Thyroid gland (tissue), 4 donors: ENCODE results near the gene ATR. TPM values are rescaled to one million over a fixed set of nuclear protein-coding genes. Genes with fewer than 3 reads are reported as not detected.
"Not testable (repeated sequence)": the region's sequence is repeated elsewhere in the genome, so short reads cannot be mapped to it uniquely, and the experiment has no call there.

ENCODE experiments used
- DNase-seq, 2 donors: peaks; one replicate each; pipeline ENCODE4 v3.0.0-alpha.2; 2019
- H3K27ac ChIP-seq, 3 donors: fragments of 200-600 bp; sonication (generic); 1 replicate in 2 of 3; 2 replicates in 1 of 3; pipeline ENCODE4 v1.5.1; 2016 to 2019; ENCODE audit warnings: mild to moderate bottlenecking in 1 of 3, moderate library complexity in 1 of 3
- H3K27me3 ChIP-seq: fragments of 200-600 bp; sonication (generic); one replicate; pipeline ENCODE4 v1.5.1; 2019
- H3K36me3 ChIP-seq, 2 donors: fragments of 200-600 bp; sonication (generic); one replicate each; pipeline ENCODE4 v1.5.1; 2016 to 2019
- H3K4me1 ChIP-seq, 2 donors: fragments of 200-600 bp; sonication (generic); one replicate each; pipeline ENCODE4 v1.5.1; 2017 to 2019
- H3K4me3 ChIP-seq, 3 donors: fragments of 200-600 bp; sonication (generic); replicated peaks in 1 of 3; 1 replicate in 2 of 3; 2 replicates in 1 of 3; pipeline ENCODE4 v1.5.1; 2016; ENCODE audit warnings: mild to moderate bottlenecking in 1 of 3
- H3K9me3 ChIP-seq: fragments of 200-600 bp; sonication (generic); one replicate; pipeline ENCODE4 v1.5.1; 2017
- POLR2A ChIP-seq, 2 donors: fragments of 450-650 bp; IDR thresholded peaks; one replicate each; pipeline ENCODE4 v1.6.1; 2017; ENCODE audit warnings: antibody characterized with exemption in 2 of 2, mild to moderate bottlenecking in 2 of 2, moderate library complexity in 1 of 2
- WGBS, 2 donors: methylation state at CpG; one replicate each; pipeline ENCODE4 v1.1.5; 2017; 5-methylcytosine and 5-hydroxymethylcytosine counted together
- intact Hi-C: fragments of 100-400 bp; cut with DNase I; formaldehyde crosslinking; loops from one replicate; pipeline ENCODE4 v1.15.1; 2023
- total RNA-seq, 4 donors: library from RNA; depleted of rRNA; stranded (reverse); fragments of >200 nt; gene quantifications; one replicate each; pipeline ENCODE4 v1.2.3, GENCODE V29; 2016
- TF ChIP-seq, protein P1 (sequence below), 6 experiments: fragments of 200-600 bp in 3 of 6; fragments of 450-650 bp in 3 of 6; sonication (generic) in 3 of 6; IDR thresholded peaks; one replicate each; pipeline ENCODE4 v1.5.1; 2016 to 2019; ENCODE audit warnings: antibody characterized with exemption in 6 of 6, mild to moderate bottlenecking in 2 of 6, inconsistent platforms in 1 of 6, moderate library complexity in 1 of 6

The ATR gene
- total RNA-seq, 4 donors from 2014 or later = 38.7 to 62.1 (median 46.3) TPM

GRCh38 chr3:142447852-142448823 is 130.4 kb downstream of the ATR start, which contains the start of gene XRN1:
XRN1 (minus strand) TSS chr3:142448037; CDS start chr3:142447944, 93 bp downstream.
- Histone ChIP-seq H3K9me3 (no peaks in the 10 kb centered on the region), H3K4me1 (peaks cover 10 to 14% of the 10 kb centered on the region in 2 donors), H3K36me3 (no peaks in the 10 kb centered on the region), H3K27me3 (no peaks in the 10 kb centered on the region), H3K27ac (peak within 1 kb of the TSS; percentile 97 to 99 (median 98)), H3K4me3 (peak within 1 kb of the TSS; percentile 87 to 100 (median 92))
- 9 to 10% methylated on average over 33 to 36 of the region's 52 CpGs for WGBS, 2 donors
- intact Hi-C loops = no loop called here
- peak; percentile 4 to 82 for TF ChIP-seq POLR2A (IDR thresholded peaks at IDR 0.05)
- TF ChIP-seq, protein P1, sequence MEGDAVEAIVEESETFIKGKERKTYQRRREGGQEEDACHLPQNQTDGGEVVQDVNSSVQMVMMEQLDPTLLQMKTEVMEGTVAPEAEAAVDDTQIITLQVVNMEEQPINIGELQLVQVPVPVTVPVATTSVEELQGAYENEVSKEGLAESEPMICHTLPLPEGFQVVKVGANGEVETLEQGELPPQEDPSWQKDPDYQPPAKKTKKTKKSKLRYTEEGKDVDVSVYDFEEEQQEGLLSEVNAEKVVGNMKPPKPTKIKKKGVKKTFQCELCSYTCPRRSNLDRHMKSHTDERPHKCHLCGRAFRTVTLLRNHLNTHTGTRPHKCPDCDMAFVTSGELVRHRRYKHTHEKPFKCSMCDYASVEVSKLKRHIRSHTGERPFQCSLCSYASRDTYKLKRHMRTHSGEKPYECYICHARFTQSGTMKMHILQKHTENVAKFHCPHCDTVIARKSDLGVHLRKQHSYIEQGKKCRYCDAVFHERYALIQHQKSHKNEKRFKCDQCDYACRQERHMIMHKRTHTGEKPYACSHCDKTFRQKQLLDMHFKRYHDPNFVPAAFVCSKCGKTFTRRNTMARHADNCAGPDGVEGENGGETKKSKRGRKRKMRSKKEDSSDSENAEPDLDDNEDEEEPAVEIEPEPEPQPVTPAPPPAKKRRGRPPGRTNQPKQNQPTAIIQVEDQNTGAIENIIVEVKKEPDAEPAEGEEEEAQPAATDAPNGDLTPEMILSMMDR (IDR thresholded peaks at IDR 0.05) = no peak
- DNase-seq = peak; percentile 95 to 97

GRCh38 chr3:142447301-142447851 is 131.2 kb downstream of the ATR start:
- intact Hi-C loops = no loop called here
- peak; percentile 47 to 50 for DNase-seq
- Histone ChIP-seq H3K36me3 (no peaks in the 10 kb centered on the region), H3K27ac (peak overlapping the region; percentile 97 to 99 (median 98)), H3K9me3 (no peaks in the 10 kb centered on the region), H3K27me3 (no peaks in the 10 kb centered on the region), H3K4me1 (peaks cover 10 to 14% of the 10 kb centered on the region in 2 donors), H3K4me3 (peak overlapping the region; percentile 87 to 100 (median 92))
- no peak for TF ChIP-seq POLR2A (IDR thresholded peaks at IDR 0.05)
- TF ChIP-seq, protein P1 (IDR thresholded peaks at IDR 0.05) = no peak
- WGBS, 2 donors = 0 to 1% methylated on average over 30 to 35 of the region's 35 CpGs

GRCh38 chr3:142445816-142446254 is 132.7 kb downstream of the ATR start:
- WGBS, 2 donors = 82 to 87% methylated on average over 6 of the region's 6 CpGs
- DNase-seq = no peak
- Histone ChIP-seq H3K36me3 (no peaks in the 10 kb centered on the region), H3K27ac (no peak overlapping the region), H3K27me3 (no peaks in the 10 kb centered on the region), H3K9me3 (no peaks in the 10 kb centered on the region), H3K4me3 (no peak overlapping the region), H3K4me1 (peaks cover 10 to 14% of the 10 kb centered on the region in 2 donors)
- TF ChIP-seq, protein P1 (IDR thresholded peaks at IDR 0.05) = no peak
- no peak for TF ChIP-seq POLR2A (IDR thresholded peaks at IDR 0.05)
- intact Hi-C loops = no loop called here

DNA sequence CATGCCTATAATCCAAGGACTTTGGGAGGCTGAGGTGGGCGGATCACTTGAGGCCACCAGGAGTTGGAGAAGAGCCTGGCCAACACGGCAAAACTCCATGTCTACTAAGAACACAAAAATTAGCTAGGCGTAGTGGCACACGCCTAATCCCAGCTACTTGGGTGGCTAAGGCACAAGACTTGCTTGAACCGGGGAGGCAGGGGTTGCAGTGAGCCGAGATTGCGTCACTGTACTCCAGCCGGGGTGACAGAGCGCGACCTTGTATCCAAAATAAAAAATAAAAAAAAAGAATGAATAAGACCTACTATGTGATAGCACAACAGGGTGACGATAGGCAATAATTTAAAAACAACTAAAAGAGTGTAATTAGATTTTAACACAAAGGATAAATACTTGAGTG is 134.2 kb downstream of the ATR start:
- Histone ChIP-seq H3K4me3 (no peak overlapping the region), H3K27ac (no peak overlapping the region), H3K9me3 (no peaks in the 10 kb centered on the region), H3K36me3 (no peaks in the 10 kb centered on the region), H3K4me1 (peaks cover 10 to 14% of the 10 kb centered on the region in 2 donors), H3K27me3 (no peaks in the 10 kb centered on the region)
- intact Hi-C loops = no loop called here
- no peak for TF ChIP-seq POLR2A (IDR thresholded peaks at IDR 0.05)
- TF ChIP-seq, protein P1 (IDR thresholded peaks at IDR 0.05) = no peak
- DNase-seq = no peak
- WGBS, 2 donors = 94 to 96% methylated on average over 11 of the region's 11 CpGs

- H3K36me3 ChIP-seq, H3K27me3 ChIP-seq, H3K4me3 ChIP-seq, DNase-seq, H3K9me3 ChIP-seq, intact Hi-C loops, H3K27ac ChIP-seq: not testable (repeated sequence)
- whole genome bisulfite sequencing, 2 donors = 98 to 100% methylated on average over 11 to 12 of the region's 12 CpGs
- H3K4me1 ChIP-seq = peaks cover 10 to 14% of the 10 kb centered on the region in 2 donors
Observed at GRCh38 chr3:142443060-142443459, 135.5 kb downstream of the ATR start.

- H3K4me1 ChIP-seq, DNase-seq, H3K4me3 ChIP-seq, intact Hi-C loops, H3K27me3 ChIP-seq, H3K9me3 ChIP-seq, H3K36me3 ChIP-seq, H3K27ac ChIP-seq: not testable (repeated sequence)
- 89 to 94% methylated on average over 12 to 15 of the region's 15 CpGs for WGBS, 2 donors
Observed at GRCh38 chr3:142439499-142440220, 138.9 kb downstream of the ATR start.

DNA sequence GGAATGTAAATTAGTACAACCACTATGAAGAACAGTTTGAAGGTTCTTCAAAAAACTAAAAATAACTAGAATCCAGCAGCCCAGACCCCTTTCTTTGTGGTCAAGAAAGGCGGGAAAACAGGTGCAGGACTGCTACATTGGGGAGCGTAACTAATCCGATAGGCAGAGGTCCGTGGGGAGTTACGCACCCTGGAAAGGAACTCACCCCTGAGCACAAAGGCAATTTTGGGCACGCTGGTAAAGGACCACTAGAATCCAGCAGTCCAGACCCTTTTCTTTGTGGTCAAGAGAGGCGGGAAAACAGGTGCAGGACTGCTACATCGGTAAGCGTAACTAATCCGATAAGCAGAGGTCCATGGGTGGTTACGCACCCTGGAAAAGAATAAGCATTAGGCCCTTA is 140.4 kb downstream of the ATR start:
- 94 to 98% methylated on average over 11 of the region's 11 CpGs for WGBS, 2 donors
- H3K4me3 ChIP-seq = not testable (repeated sequence)

More for the DNA sequence above, 140.4 kb downstream of the ATR start:
- H3K27me3 ChIP-seq, H3K9me3 ChIP-seq, intact Hi-C loops, H3K27ac ChIP-seq, DNase-seq, H3K36me3 ChIP-seq, H3K4me1 ChIP-seq: not testable (repeated sequence)
